ENCODE measurements around the gene SKIC2. TPM values are rescaled to one million over a fixed set of nuclear protein-coding genes. Genes with fewer than 3 reads are reported as not detected.
A peak's percentile ranks its signal among the peaks of the same experiment; 100 is the strongest.
"Not testable (repeated sequence)": the region's sequence is repeated elsewhere in the genome, so short reads cannot be mapped to it uniquely, and the experiment has no call there.

SKIC2 gene
- total RNA-seq, 1 experiment from 2014 or later: 182 TPM

DNA sequence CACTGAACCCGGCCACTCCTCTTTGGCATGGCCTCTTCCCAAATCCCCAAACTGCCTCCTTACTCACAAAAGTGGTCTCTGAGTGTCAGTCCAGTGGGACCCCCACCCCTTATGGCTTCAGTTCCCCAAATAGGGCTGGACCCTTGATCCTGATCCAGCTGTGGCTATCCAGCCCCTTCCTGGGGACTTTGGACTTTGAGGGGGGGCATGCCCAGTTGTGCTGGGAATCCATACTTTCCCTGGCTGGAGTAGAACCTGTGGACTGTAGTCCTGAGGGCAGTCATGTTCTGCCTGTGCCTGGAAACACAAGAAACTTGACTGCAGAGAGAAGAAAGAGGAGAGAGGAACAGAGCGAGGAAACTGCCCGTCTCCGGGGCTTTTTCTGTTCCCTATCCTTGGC, 45.4 kb downstream of the SKIC2 start:
- intact Hi-C loops (cut with micrococcal nuclease; ENCODE audit: unreplicated experiment); H3K4me3 Mint-ChIP-seq (ENCODE audit: low read depth, unreplicated experiment); H3K4me1 Mint-ChIP-seq (ENCODE audit: low read depth, unreplicated experiment); H3K27ac Mint-ChIP-seq (ENCODE audit: unreplicated experiment); H3K9me3 Mint-ChIP-seq (ENCODE audit: low read depth, unreplicated experiment); H3K36me3 Mint-ChIP-seq (ENCODE audit: insufficient read depth, unreplicated experiment); BruUV-seq (replicated peaks); CTCF ChIA-PET: not testable (repeated sequence)
- peaks cover 32% of the 10 kb centered on the region for H3K27me3 Mint-ChIP-seq (ENCODE audit: unreplicated experiment)
- DNase-seq: peak; percentile 2

DNA sequence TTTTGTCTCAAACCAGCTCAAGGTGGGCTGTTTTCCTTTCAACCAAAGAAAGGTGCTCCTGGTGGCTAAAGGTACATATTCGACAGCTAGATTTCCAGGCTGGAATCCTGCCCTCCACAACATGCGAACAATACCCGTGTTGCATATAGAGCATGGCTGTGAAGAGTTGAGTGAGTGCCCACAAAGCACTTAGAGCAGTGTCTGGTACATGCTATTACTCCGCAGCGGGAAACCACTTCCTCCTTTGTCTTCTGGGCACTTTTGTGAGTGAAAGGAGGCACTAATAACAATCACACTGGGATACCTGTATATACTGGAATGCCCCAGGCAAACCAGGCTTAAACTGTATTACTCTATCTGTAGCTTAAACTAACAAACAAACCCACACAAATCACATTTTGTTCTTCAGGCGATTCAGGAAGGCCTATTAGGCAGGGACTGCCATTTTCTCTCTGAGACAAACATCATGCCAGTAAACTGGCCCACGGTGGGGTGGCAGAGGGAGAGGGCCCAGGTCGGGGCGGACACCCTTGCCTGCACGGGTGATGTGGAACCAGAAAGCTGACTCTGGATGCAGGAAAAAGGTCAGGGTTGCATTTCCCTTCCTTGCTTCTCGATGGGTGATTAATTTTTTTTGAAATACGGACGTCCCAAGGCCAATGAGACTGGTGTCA, 46.0 kb downstream of the SKIC2 start:
- H3K4me3 Mint-ChIP-seq (ENCODE audit: low read depth, unreplicated experiment); H3K4me1 Mint-ChIP-seq (ENCODE audit: low read depth, unreplicated experiment); H3K36me3 Mint-ChIP-seq (ENCODE audit: insufficient read depth, unreplicated experiment); H3K27ac Mint-ChIP-seq (ENCODE audit: unreplicated experiment); H3K9me3 Mint-ChIP-seq (ENCODE audit: low read depth, unreplicated experiment); CTCF ChIA-PET; intact Hi-C loops (cut with micrococcal nuclease; ENCODE audit: unreplicated experiment): not testable (repeated sequence)
- TSS peak; percentile 34 for BruUV-seq (replicated peaks)
- peaks cover 32% of the 10 kb centered on the region for H3K27me3 Mint-ChIP-seq (ENCODE audit: unreplicated experiment)
- DNase-seq: peak; percentile 2

GRCh38 chr6:32005538-32005880, 46.5 kb downstream of the SKIC2 start:
- intact Hi-C loops (cut with micrococcal nuclease; ENCODE audit: unreplicated experiment); H3K36me3 Mint-ChIP-seq (ENCODE audit: insufficient read depth, unreplicated experiment); H3K27ac Mint-ChIP-seq (ENCODE audit: unreplicated experiment); H3K9me3 Mint-ChIP-seq (ENCODE audit: low read depth, unreplicated experiment); H3K4me1 Mint-ChIP-seq (ENCODE audit: low read depth, unreplicated experiment); BruUV-seq (replicated peaks); H3K4me3 Mint-ChIP-seq (ENCODE audit: low read depth, unreplicated experiment); CTCF ChIA-PET: not testable (repeated sequence)
- peak; percentile 8 for DNase-seq
- H3K27me3 Mint-ChIP-seq (ENCODE audit: unreplicated experiment): peaks cover 32% of the 10 kb centered on the region

- H3K4me1 Mint-ChIP-seq (ENCODE audit: low read depth, unreplicated experiment); CTCF ChIA-PET; H3K9me3 Mint-ChIP-seq (ENCODE audit: low read depth, unreplicated experiment); intact Hi-C loops (cut with micrococcal nuclease; ENCODE audit: unreplicated experiment); H3K4me3 Mint-ChIP-seq (ENCODE audit: low read depth, unreplicated experiment); H3K36me3 Mint-ChIP-seq (ENCODE audit: insufficient read depth, unreplicated experiment); H3K27ac Mint-ChIP-seq (ENCODE audit: unreplicated experiment); BruUV-seq (replicated peaks): not testable (repeated sequence)
- DNase-seq: peak; percentile 4
- H3K27me3 Mint-ChIP-seq (ENCODE audit: unreplicated experiment): peaks cover 32% of the 10 kb centered on the region
Observed at GRCh38 chr6:32005991-32006529, 47.1 kb downstream of the SKIC2 start.

DNA sequence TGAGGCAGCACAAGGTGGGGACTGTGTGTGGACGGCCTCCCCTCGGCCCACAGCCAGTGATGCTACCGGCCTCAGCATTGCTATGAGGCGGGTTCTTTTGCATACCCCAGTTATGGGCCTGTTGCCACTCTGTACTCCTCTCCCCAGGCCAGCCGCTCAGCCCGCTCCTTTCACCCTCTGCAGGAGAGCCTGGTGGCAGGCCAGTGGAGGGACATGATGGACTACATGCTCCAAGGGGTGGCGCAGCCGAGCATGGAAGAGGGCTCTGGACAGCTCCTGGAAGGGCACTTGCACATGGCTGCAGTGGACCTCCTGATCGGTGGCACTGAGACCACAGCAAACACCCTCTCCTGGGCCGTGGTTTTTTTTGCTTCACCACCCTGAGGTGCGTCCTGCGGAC, 48.1 kb downstream of the SKIC2 start:
- H3K4me3 Mint-ChIP-seq (ENCODE audit: low read depth, unreplicated experiment); H3K9me3 Mint-ChIP-seq (ENCODE audit: low read depth, unreplicated experiment); CTCF ChIA-PET; intact Hi-C loops (cut with micrococcal nuclease; ENCODE audit: unreplicated experiment); H3K27ac Mint-ChIP-seq (ENCODE audit: unreplicated experiment); H3K4me1 Mint-ChIP-seq (ENCODE audit: low read depth, unreplicated experiment); H3K36me3 Mint-ChIP-seq (ENCODE audit: insufficient read depth, unreplicated experiment); BruUV-seq (replicated peaks): not testable (repeated sequence)
- DNase-seq: peak; percentile 1
- peaks cover 32% of the 10 kb centered on the region for H3K27me3 Mint-ChIP-seq (ENCODE audit: unreplicated experiment)

DNA sequence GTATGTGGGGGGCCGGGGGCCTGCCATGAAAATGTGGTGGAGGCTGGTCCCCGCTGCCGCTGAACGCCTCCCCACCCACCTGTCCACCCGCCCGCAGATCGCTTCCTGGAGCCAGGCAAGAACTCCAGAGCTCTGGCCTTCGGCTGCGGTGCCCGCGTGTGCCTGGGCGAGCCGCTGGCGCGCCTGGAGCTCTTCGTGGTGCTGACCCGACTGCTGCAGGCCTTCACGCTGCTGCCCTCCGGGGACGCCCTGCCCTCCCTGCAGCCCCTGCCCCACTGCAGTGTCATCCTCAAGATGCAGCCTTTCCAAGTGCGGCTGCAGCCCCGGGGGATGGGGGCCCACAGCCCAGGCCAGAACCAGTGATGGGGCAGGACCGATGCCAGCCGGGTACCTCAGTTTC, 49.1 kb downstream of the SKIC2 start:
- H3K27ac Mint-ChIP-seq (ENCODE audit: unreplicated experiment); CTCF ChIA-PET; H3K36me3 Mint-ChIP-seq (ENCODE audit: insufficient read depth, unreplicated experiment); H3K9me3 Mint-ChIP-seq (ENCODE audit: low read depth, unreplicated experiment); BruUV-seq (replicated peaks); DNase-seq; intact Hi-C loops (cut with micrococcal nuclease; ENCODE audit: unreplicated experiment); H3K4me1 Mint-ChIP-seq (ENCODE audit: low read depth, unreplicated experiment); H3K4me3 Mint-ChIP-seq (ENCODE audit: low read depth, unreplicated experiment): not testable (repeated sequence)
- peaks cover 32% of the 10 kb centered on the region for H3K27me3 Mint-ChIP-seq (ENCODE audit: unreplicated experiment)

- CTCF ChIA-PET: interaction anchor here (0.6 kb wide), 1 partner anchor 994 kb away, joined by 4 read pairs; no protein-coding TSS in a partner anchor
- H3K4me1 Mint-ChIP-seq (ENCODE audit: low read depth, unreplicated experiment); H3K27ac Mint-ChIP-seq (ENCODE audit: unreplicated experiment); intact Hi-C loops (cut with micrococcal nuclease; ENCODE audit: unreplicated experiment); H3K36me3 Mint-ChIP-seq (ENCODE audit: insufficient read depth, unreplicated experiment); H3K9me3 Mint-ChIP-seq (ENCODE audit: low read depth, unreplicated experiment); BruUV-seq (replicated peaks); H3K4me3 Mint-ChIP-seq (ENCODE audit: low read depth, unreplicated experiment): not testable (repeated sequence)
- peak; percentile 0 for DNase-seq
- peaks cover 32% of the 10 kb centered on the region for H3K27me3 Mint-ChIP-seq (ENCODE audit: unreplicated experiment)
Observed at GRCh38 chr6:32008616-32009015, 49.6 kb downstream of the SKIC2 start.

DNA sequence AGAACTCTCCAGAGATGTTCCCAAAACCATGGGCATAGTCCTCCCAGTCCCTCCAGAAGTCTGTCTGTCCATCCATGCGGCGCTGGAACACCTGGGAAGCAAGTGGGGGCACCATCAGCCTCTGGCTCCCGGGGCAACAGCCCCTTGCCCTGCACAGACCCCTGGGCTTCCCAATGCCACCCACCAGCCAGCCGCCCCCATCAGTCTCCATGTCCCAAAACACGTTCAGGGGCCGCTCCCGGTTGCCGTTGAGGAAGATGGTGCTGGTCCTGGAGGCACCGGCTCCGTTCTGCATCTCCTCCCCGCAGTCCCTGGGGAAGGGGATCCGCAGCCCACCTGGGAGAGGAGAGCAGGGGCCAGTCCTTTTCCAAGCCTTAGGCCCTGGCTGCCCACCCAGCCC, 50.6 kb downstream of the SKIC2 start:
- intact Hi-C loops (cut with micrococcal nuclease; ENCODE audit: unreplicated experiment); BruUV-seq (replicated peaks); CTCF ChIA-PET; H3K27ac Mint-ChIP-seq (ENCODE audit: unreplicated experiment); H3K9me3 Mint-ChIP-seq (ENCODE audit: low read depth, unreplicated experiment); H3K4me1 Mint-ChIP-seq (ENCODE audit: low read depth, unreplicated experiment); H3K36me3 Mint-ChIP-seq (ENCODE audit: insufficient read depth, unreplicated experiment); H3K4me3 Mint-ChIP-seq (ENCODE audit: low read depth, unreplicated experiment): not testable (repeated sequence)
- H3K27me3 Mint-ChIP-seq (ENCODE audit: unreplicated experiment): peaks cover 28% of the 10 kb centered on the region
- peak; percentile 0 for DNase-seq

GRCh38 chr6:32010856-32011530, 52.0 kb downstream of the SKIC2 start:
- H3K4me1 Mint-ChIP-seq (ENCODE audit: low read depth, unreplicated experiment); intact Hi-C loops (cut with micrococcal nuclease; ENCODE audit: unreplicated experiment); CTCF ChIA-PET; H3K27ac Mint-ChIP-seq (ENCODE audit: unreplicated experiment); H3K4me3 Mint-ChIP-seq (ENCODE audit: low read depth, unreplicated experiment); H3K9me3 Mint-ChIP-seq (ENCODE audit: low read depth, unreplicated experiment); H3K36me3 Mint-ChIP-seq (ENCODE audit: insufficient read depth, unreplicated experiment); BruUV-seq (replicated peaks): not testable (repeated sequence)
- peaks cover 13% of the 10 kb centered on the region for H3K27me3 Mint-ChIP-seq (ENCODE audit: unreplicated experiment)
- DNase-seq: peak; percentile 1

DNA sequence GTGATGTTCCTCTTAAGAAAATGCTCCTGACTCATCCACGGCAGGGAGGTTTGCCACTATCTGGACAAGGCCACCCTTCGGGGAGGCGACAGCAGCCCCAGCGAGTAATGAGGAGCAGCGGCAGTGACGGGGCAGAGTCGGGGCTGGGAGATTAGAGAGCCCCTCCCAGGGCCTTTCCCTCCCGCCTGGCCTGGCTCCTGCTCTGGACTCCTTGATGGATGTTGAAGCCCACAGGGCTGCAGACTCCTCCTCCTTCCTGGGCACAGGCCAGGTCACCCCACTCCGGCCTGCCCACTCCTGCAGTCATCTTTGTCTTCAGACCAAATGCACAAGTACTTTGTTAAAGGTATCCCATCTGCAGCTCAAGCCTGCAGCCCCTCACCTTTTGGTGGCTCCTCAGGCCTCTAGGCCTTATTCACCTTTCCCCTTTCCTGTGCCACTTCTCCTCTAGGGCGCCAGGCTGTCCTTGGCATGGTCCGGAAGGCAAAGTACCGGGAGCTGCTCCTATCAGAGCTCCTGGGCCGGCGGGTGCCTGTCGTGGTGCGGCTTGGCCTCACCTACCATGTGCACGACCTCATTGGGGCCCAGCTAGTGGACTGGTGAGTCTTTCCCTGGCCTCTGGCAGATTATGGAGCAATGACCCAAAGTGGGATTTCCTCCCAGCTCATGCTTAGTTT, 54.1 kb downstream of the SKIC2 start:
- H3K27me3 Mint-ChIP-seq (ENCODE audit: unreplicated experiment); H3K36me3 Mint-ChIP-seq (ENCODE audit: insufficient read depth, unreplicated experiment); H3K9me3 Mint-ChIP-seq (ENCODE audit: low read depth, unreplicated experiment); BruUV-seq (replicated peaks); H3K4me1 Mint-ChIP-seq (ENCODE audit: low read depth, unreplicated experiment); H3K4me3 Mint-ChIP-seq (ENCODE audit: low read depth, unreplicated experiment); H3K27ac Mint-ChIP-seq (ENCODE audit: unreplicated experiment); CTCF ChIA-PET; intact Hi-C loops (cut with micrococcal nuclease; ENCODE audit: unreplicated experiment): not testable (repeated sequence)
- peak; percentile 3 for DNase-seq
